Measurements from ENCODE around the gene ZBTB7C.

ZBTB7C gene

GRCh38 chr18:48254077-48254602, 155.0 kb downstream of the ZBTB7C start:
- no peak for DNase-seq (ENCODE audit: low read depth in 3 of 3)

DNA sequence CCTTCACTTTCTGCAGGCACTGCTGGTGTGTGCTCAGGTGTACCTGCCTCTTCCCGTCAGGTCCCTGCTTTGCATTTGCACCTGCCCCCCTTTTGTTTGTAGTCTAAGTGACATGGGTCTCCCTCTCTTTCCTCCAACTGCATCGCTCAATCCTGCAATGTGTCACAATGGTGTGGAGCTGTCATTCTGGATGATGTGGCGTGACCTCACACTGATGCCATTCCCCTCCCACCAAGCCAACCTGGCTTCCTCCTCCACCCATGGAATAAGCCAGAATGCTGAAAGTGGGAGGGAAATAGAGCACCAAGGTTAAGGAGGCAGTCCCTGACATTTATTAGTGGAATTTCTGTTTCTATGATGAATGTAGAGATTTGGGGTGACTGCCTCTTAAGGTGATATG, 156.7 kb downstream of the ZBTB7C start:
- no peak for DNase-seq (ENCODE audit: low read depth in 3 of 3)

DNA sequence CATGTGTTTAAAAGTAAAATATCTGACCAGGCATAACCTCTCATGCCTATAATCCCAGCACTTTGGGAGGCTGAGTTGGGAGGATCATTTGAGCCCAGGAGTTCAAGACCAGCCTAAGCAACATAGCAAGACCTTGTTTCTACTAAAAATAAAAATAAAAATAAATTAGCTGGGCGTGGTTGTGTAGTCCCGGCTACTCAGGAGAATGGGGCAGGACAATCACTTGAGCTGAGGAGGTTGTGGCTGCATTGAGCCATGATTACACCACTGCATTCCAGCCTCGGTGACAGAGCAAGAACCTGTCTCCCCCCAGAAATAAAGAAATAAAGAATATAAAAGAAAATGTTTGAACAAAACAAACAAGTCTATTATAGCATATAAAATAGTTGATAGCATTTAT, 158.3 kb downstream of the ZBTB7C start:
- DNase-seq (ENCODE audit: low read depth in 3 of 3), result no peak

GRCh38 chr18:48250362-48250907, 158.7 kb downstream of the ZBTB7C start:
- DNase-seq (ENCODE audit: low read depth in 3 of 3), result no peak

DNA sequence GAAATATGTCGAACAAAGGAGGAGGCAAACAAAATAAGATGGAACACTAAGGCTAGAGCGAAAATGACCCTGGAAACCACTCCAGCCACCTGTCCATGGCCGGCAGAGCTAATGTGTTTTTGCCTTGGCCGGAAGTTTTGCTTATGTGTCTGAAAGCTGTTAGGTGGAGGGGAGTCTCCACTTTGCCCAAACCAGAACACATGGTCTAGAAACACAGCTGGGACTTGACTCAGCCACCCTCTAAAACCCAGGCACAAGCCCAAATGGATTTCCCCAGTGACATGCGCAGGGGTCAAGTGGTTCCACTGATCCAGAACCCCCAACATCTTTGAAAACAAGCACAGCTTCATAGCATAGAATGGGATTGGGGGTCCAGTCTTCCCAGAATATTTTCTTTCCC, 159.3 kb downstream of the ZBTB7C start:
- no peak for DNase-seq (ENCODE audit: low read depth in 3 of 3)

DNA sequence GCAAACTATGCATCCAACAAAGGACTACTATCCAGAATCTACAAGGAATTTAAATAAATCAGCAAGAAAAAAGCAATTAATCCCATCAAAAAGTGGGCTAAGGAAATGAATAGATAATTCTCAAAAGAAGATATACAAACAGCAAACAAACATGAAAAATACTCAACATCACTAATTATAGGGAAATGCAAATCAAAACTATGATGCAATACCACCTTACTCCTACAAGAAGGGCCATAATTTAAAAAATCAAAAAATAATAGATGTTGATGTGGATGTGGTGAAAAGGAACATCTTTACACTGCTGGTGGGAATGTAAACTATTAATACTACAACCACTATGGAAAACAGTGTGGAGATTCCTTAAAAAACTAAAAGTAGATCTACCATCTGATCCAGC, 164.7 kb downstream of the ZBTB7C start:
- DNase-seq (ENCODE audit: low read depth in 3 of 3), result no peak

DNA sequence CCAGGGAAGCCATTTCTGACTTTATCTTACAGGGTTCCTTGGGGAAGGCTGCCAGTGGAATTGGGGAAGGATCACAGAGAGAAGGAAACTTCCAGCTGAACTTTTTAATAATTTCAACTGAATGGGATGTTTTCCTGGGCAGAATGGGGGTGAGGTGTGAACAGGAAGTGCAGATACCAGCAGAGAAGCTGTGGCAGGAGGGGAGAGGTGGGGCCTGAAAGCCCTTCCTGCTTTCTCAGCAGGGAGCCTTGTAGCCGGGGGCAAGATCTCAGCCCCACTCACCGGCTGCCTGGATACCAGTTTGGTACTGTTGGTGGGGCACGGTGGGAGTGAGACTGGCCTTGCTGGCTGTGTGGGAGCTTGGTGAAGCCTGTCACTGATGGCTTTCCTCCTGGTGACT, 170.5 kb downstream of the ZBTB7C start:
- no peak for DNase-seq (ENCODE audit: low read depth in 3 of 3)

GRCh38 chr18:48238206-48238605, 171.0 kb downstream of the ZBTB7C start:
- no peak for DNase-seq (ENCODE audit: low read depth in 3 of 3)

- no peak for DNase-seq (ENCODE audit: low read depth in 3 of 3)
Observed at GRCh38 chr18:48236822-48237221, 172.4 kb downstream of the ZBTB7C start.

DNA sequence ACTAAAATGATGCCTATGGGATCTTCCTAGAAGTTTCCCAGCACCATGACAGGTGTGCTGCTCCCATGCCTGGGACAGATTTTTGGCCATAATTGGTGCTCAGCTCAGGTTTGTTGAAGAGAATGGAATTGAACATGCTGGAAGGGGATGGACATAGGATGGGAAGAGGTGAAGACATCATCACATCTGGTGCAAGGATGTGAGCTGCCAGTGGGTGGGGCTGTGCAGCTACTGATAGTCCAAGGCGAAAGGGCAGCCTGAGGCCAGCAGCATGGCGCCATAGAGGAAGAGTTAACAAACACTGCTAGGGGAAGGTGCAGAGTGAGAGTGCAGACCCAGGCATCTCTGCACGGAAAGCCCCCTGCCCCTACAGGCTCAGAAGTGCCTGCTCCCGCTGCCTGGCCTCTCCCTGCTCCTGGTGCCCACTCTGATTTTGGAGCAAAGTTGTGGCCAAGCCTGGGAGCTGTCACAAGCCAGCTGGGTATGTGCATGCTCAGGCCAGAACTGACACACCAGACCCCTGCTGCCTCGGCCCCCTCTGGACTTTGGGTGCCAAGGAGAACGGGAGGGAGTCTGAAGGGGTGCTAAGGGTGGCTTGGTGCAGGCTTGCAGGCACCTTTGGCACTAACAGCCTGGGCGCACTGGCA, 178.6 kb downstream of the ZBTB7C start:
- no peak for DNase-seq (ENCODE audit: low read depth in 3 of 3)

DNA sequence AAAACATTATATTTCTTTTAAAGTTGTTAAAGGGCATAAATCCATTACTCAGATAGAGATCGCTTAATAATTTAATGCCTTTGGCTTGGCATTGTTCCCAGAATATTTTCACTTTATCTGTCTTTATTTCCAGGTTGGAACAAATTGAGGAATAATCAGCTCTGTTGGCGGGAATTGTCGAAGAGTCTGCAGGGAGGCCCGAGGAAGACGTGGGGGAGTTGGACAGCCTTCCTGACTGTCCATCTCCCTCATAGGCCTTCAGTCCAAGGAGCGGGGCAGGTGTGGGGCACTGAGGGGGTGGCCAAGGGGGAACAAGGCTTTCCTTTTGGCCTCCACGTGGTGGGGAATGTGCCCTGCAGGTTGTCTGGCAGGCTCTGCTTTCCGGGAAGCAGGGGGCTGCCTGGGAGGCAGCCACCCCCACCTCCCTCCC, 179.6 kb downstream of the ZBTB7C start:
- no peak for DNase-seq (ENCODE audit: low read depth in 3 of 3)

- DNase-seq (ENCODE audit: low read depth in 3 of 3), result no peak
Observed at GRCh38 chr18:48228841-48229240, 180.3 kb downstream of the ZBTB7C start.

DNA sequence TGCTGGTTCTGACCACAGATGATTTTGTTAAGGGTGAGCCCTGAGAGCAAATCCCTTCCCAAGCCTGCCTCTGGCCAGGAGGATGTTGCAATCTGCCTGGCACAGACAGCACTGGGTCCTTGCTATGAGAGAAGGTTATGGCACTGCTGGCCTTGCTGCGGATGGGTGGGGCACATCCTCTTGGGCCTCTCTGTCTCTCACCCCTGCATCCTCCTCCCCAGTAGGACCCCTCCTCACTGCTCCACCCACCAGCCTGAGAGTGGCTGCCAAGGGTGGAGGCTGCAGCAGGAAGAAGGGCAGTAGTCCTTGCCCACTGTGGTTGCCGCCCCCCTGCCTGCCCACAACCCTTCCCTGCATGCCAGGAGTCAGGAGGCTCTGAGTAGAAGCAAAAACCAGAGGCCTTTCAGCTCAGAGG, 180.9 kb downstream of the ZBTB7C start:
- DNase-seq (ENCODE audit: low read depth in 3 of 3), result no peak

DNA sequence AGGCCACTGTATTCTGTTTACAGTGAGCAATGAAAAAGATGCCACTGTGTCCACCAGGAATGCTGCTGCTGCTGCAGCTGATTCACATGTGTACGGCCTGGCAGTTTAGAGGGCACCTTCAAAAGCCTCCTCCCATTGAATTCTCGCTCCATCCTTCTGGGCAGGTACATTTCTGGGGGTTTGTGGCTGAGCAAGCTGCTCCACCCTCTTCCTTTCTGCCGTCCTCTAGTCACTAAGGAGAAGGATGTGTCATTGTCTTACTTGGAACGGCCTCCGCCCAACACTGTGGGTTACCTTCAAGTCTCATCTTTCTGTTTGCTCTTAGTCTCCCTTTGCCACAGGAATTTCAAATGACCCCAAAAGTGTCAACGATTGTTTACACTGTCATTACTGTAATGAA, 182.0 kb downstream of the ZBTB7C start:
- DNase-seq (ENCODE audit: low read depth in 3 of 3), result no peak

DNA sequence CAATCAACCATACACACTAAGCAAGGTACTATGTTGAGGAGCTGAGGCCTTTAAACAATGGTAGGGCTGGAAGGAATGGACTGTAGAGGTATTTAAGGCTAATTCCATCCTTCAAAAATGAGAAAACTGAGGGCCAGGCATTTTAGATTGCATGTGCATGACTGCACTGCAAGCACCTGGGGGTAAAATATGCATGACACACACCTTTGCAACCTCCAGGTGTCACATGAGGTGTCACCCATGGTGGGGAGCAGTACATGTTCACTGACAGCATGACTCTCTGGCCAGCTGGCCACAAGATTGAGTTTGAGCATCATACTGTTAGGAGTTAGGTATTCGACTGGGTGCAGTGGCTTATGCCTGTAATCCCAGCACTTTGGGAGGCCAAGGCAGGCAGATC, 182.8 kb downstream of the ZBTB7C start:
- no peak for DNase-seq (ENCODE audit: low read depth in 3 of 3)

DNA sequence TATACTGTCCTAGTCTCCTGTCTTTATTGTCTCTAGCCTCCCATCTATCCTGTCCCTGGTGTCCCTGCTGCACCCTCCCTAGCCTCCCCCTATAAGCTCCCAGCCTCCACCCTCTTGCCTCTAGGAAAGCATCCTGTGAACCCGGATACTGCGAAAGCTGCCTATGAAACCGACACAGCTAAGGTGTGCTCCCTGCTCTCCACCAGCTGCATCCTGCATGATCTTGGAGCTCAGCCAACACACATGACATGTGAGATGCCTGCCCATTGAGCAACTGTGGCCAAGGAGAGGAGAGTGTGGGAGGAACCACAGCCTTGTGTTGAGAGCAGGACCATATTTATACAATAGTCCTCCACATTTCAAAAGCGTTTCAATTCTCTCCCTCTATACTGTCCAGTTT, 187.1 kb downstream of the ZBTB7C start:
- no peak for DNase-seq (ENCODE audit: low read depth in 3 of 3)

GRCh38 chr18:48219810-48220499, 189.2 kb downstream of the ZBTB7C start:
- no peak for DNase-seq (ENCODE audit: low read depth in 3 of 3)

DNA sequence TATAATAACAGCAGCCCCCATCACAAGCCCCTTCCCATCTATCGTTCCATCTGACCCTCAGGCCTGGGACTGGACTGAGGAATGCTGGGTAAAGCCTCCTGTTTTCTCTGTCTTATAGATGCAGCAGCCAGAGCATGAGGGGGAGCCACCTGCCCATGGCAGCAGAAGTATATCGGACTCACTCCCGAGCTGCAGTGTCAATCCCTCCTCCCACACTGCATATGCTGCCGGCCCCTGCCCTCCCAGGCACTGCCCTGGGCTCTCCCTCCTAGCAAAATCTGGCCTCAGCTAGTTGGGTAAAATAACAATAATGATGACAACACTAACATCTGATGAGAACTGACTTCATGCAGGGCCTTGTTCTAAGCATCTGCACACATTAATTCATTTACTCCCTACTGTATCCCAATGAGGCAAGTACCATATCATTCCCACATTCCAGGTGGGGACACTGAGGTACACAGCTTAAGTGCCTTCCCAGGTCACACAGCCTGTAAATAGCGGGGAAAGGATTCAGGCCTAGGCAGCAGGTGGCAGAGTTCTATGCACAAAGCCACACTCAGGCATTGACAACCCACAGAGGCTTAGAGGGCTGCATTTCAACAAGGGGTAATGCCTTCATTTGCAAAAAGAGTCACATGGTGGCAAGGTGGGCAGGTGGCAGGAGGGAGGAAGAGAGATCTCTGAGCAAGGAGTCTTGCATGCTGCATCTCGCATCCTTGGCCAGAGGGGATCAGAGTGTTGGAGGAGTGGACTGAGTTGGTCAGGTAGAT, 190.0 kb downstream of the ZBTB7C start:
- no peak for DNase-seq (ENCODE audit: low read depth in 3 of 3)

GRCh38 chr18:48218285-48219022, 190.7 kb downstream of the ZBTB7C start:
- no peak for DNase-seq (ENCODE audit: low read depth in 3 of 3)

GRCh38 chr18:48217258-48218250, 191.6 kb downstream of the ZBTB7C start:
- DNase-seq (ENCODE audit: low read depth in 3 of 3), result no peak

Measured in stimulated activated CD4-positive, alpha-beta T cell treated with anti-CD3 and anti-CD28 coated beads, TNF-alpha, amount 100 ng/mL, for 4 hours (primary cell).